CD4-positive, alpha-beta T cell treated with Interleukin-21 for 1 hour (primary cell): ENCODE measurements around the gene TEX261.

Experiments used
- DNase-seq: peaks from one replicate; pipeline ENCODE4 v3.0.0-alpha.2; 2020

TEX261 gene

DNA sequence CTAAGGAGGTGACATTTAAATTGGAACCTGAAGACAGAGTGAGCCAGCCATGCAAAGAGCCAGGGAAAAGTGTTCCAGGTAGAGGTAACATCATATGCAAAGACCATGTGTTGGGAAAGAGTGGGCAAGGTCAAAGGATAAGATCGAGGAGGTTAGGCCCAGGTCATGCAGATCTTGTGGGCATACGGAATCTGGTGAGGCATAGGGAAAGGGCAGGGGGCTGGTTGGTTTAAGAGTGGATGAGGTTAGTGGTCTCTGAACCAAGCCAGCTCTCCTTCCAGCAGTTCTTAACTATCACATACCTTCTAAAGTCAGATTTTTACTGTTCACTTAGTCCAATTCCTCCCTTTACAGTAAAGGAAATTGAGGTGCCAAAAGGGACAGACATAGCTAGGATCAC is 13.3 kb downstream of the TEX261 start:
- no peak for DNase-seq

DNA sequence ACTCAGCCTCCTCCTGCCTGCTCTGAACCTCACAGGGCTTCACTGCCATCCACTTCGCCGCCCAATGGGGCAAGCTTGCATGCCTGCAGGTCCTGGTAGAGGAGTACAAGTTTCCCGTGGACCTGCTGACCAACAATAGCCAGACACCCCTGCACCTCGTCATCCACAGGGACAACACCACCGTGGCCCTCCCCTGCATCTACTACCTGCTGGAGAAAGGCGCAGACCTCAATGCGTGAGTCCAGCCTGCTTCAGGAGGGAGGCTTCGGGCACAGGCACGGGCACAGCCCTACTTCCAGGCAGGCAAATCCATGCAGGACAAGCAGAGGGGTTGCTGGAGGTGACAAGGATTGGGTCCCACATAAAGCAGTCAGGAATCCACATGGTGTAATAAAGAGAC is 15.0 kb downstream of the TEX261 start:
- no peak for DNase-seq

DNA sequence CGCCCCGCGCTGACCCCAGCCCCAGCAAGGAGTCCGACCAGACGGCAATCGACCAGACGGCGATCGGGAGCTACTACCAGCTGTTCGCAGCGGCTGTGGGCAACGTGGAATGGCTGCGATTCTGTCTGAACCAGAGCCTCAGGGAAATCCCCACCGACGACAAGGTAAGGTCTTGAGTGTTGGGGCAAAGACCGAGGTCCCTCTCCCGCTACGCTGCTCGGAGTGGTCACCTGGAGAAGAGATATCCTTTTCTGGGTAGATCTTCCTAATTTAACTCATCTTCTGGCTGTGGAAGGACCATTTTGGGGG is 15.5 kb downstream of the TEX261 start:
- no peak for DNase-seq

DNA sequence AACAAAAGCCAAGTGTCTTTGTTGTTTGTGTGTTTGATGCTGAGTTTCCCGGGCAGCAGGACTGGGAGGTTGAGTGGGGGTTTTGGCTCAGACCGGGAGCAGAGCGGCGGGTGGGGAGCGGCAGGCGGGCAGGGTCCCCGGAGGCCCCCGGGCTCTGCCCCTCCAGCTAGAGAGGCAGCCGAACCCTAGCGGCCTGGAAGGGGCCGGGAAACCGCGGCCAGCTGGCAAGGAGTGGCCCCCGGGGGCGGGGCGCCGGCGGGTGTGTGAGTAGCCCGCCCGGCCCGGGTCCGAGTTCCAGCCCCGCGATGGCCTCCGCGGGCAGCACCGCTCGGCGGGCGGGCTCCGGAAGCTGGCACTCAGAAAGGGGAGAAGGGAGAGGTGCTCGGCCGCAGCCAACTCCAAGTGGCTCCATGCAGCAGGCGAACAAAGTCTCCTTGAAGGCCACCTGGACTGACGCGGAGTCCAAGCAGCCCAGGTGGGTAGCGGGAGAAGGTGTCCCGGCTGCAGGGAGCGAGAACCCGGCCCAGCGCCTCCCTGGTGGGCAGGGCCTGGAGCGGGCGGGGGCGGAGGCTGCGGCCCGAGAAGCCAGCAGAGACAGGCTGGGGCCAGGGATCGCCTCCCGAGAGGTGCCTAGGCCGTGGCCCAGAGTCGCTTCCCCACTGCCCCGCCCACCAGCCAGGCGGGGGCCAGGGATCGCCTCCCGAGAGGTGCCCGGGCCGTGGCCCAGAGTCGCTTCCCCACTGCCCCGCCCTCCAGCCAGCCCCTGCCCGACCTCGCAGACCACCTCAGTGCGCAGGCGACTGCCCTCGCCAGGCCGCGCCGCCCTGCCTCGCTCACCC is 16.1 kb downstream of the TEX261 start, which contains the start of gene ANKRD53:
Gene ANKRD53 (plus strand): TSS at position 290 of the 839 bp plus-strand sequence. CDS start 16 bp downstream, at position 306.
- no peak for DNase-seq

DNA sequence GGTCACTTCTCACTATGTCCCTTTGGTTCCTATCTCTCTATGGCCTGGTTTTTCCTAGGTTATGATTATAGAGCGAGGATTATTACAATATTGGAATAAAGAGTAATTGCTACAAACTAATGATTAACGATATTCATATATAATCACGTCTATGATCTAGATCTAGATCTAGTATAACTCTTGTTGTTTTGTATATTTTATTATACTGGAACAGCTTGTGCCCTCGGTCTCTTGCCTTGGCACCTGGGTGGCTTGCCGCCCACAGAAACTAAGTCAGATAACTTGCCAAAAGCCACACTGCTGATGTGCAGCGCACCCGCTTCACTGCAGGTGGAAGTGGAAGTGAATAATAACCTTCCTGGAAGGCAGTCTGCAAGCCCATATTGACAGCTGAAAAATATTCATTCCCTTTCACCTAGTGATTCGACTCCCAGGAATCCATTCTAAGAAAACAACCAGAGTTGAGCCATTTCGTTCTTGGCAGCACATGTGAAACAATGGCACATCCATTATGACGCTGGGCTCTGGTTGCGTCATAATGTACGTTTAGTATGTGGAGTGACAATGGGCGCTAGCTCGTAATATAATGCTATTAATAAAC is 17.0 kb downstream of the TEX261 start:
- DNase-seq, result peak; percentile 35

DNA sequence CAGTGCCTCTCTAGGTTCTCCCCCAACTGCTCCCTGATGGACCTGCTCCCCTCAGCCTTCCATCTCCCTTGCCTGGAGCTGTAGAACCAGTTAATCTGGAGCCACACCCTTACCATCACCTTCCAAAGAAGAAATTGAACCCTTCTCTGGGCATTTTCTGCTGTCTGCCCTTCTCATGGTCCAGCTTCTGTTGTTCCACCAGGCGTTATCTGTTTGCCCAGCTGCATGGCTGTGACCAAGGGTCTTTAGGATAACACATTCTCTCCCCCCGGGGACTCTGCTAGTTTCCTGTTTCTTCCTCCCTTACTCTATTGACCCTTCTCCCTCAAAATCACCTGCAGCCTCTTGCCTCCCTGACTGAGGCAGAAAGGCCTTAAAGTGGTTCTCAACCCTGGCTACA is 19.4 kb downstream of the TEX261 start:
- no peak for DNase-seq

DNA sequence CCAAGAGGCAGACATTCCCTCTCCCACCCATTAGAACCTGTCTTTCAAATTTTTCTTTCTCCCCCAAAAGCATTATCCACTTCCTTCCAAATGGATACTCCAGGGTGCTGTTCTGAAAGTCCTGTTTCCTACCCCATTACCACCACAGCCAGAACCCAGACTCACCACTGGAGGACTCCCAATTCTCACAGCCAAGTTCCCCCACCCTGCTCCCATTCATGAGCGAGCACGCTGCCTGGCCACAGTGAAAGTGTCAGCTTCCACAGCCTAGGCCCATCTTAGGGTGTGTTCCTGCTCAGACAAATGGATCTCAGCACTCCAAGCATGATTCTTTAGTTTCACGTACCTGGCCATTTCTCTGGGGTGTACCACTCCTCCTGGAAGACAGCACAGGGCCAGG is 20.1 kb downstream of the TEX261 start:
- no peak for DNase-seq

DNA sequence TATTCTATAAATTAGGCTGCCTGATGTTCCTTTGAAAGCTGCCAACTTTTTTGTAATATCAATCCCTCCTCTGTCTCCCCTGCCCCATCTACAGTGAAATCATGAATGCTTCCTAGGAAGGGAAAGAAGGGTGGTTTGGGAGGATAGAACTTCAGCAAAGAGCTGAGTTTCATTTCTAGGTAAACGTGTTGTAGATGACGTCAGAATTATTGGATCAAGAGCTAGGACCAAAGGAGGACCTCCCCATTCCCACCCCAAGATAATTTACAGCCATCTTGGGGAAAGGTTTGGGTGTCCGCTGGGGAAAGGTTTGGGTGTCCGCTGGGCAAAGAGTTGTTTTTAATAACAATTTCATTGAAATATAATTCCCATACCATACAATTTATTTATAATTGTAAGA is 27.5 kb downstream of the TEX261 start:
- no peak for DNase-seq

DNA sequence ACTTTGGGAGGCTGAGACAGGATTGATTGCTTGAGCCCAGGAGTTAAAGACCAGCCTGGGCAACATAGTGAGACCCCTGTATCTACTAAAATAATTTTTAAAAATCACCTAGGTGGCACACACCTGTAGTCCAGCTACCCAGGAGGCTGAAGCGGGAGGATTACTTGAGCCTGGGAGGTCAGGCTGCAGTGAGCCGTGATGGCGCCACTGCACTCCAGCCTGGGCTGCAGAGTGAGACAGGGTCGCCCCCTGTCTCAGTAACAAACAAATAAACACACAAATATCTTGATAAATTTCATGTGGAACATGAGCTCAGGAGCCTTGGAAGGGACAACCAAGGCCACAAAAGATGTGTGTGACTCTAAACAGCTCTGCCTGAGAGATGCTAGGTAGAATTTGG is 28.0 kb downstream of the TEX261 start:
- DNase-seq, result no peak

DNA sequence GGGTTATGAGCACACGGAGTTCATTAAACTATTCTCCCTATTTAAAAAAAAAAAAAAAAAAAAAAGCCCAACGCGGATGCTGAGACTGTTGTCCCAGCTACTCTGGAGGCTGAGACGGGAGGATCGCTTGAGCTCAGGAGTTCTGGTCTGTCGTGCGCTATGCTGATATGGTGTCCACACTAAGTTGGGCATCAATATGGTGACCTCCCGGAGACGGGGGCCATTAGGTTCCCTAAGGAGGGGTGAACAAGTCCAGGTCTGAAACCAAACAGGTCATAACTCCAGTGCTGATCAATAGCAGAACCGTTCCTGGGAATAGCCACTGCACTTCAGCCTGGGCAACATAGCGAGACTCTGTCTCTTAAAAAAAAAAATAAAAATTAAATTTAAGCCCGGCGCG is 29.2 kb downstream of the TEX261 start:
- no peak for DNase-seq

DNA sequence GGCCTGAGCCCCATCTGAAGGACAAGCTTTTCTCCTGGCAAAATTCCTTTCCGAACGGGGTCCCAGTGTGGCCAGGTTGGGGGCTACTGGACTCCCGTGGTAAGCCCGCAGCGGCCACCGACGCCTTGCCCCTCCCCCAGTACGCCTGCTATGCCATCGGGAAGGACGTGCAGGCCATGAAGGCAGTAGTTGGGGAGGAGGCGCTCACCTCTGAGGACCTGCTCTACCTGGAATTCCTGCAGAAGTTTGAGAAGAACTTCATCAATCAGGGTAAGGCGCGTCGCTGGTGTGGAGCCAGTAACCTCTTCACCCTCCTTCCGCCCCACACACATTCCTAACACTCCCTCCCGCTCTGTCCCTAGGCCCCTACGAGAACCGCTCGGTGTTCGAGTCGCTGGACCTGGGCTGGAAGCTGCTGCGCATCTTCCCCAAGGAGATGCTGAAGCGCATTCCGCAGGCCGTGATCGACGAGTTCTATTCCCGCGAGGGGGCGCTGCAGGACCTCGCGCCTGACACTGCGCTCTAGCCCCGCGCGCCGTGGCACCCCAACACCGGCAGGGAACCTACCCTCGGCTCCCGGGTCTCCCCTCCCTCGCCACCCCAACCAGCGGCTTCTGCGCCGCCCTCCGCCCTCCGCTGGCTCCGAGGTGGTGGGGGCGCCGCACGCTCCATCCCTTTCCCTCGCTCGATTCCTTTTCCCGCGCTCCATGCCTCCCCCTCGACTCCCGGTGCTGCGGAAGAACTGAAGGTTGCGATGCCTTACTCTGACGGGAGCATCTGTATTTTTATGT is 29.9 kb downstream of the TEX261 start:
- DNase-seq, result peak; percentile 83

DNA sequence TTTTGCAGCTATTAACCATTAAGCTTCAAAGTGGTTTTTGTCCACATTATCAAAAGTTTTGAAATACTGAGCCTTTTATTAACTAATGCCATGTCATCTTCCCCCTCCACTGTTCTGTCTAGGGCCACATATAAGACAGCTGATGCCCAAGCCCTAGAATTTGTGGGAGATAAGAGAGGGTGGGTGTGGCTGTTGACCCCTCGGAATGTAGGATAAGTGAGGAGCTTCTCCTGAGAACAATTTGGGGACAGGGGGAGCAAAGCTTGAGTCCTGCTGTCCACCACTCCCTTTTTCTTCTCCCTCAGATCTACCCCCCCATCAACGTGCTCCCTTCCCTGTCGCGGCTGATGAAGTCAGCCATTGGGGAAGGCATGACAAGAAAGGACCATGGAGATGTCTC is 30.5 kb downstream of the TEX261 start:
- DNase-seq, result no peak

DNA sequence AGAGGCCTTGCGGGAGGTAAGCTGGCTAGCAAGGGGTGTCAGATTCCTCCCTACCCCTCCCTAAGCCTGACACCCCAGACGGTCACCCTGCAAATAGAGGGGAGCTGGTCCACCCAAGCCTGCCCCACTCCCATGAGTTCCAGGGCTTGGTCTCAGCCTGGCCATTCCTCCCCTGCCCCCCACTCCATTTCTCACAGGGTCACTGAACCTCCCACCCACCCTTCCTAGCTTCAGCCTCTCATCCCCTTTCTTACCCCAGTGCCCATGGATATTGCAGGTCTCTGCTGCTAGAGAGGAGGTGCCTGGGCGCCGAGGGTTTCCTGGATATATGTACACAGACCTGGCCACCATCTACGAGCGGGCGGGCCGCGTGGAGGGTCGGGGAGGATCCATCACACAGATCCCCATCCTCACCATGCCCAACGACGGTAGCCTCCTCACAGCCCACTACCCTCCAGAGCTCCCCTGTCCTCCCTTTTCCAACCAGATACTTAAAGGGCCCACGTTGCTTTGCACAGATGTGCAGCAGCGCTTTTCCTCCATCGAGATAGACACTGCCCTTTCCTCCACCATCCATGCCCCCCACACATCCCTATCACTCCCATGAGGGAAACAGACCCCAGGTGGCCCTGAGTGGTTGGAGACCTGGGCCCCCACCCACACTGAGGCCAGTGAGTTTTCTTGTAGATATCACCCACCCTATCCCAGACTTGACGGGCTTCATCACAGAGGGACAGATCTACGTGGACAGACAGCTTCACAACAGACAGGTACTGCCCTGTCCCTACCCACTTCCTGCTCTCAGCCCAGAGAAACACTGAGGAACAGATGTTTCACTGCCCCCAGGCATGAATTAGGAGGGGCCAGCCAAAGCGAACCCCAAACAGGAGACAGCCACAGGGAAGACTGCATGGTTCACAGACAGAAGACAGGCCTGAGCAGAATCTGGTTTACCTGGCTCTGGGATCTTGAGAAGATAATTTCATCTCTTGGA is 31.5 kb downstream of the TEX261 start:
- DNase-seq, result no peak

DNA sequence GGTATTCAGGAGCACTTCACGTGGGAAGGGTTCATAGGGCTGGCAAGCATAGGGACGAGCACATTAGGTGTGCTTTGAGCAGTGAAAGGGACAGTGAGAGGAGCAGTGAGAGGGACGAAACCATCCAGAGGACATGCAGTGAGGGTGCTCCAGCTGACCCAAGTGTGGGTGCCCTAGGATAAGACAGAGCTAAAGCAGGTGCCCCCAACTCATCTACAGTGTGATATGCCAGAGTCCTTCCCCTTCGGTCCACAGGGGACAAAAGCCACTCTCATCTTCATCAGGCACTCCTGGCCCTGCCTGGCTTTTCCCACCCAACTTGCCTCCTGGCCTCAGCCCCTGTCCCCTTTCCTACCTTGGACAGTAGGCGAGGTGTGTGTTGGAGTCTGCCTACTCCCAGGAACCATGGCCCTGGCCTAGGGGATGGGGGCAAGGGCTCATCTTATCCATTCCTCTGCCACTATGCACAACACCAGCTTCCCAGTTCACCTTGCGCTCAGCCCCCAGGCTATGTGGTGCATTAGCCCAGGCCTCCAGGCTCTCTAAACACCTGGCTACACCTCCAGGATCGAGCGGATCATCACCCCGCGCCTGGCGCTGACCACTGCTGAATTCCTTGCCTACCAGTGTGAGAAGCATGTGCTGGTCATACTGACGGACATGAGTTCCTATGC is 32.3 kb downstream of the TEX261 start:
- DNase-seq, result no peak

DNA sequence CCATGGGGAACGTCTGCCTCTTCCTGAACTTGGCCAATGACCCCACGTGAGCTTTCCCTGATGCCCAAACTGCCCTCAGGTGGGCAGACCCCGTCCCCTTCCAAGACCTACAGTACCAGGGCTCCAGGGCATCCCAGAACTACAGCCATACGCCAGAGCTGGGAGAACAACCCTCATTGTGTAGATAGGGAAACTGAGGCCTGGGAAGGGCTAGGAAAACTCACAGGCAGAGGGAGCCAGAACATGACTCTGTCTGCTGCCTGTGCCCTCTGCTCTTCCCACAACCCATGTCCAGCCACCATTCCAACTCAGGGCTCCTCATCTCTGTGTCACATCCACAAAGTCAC is 33.1 kb downstream of the TEX261 start:
- no peak for DNase-seq

DNA sequence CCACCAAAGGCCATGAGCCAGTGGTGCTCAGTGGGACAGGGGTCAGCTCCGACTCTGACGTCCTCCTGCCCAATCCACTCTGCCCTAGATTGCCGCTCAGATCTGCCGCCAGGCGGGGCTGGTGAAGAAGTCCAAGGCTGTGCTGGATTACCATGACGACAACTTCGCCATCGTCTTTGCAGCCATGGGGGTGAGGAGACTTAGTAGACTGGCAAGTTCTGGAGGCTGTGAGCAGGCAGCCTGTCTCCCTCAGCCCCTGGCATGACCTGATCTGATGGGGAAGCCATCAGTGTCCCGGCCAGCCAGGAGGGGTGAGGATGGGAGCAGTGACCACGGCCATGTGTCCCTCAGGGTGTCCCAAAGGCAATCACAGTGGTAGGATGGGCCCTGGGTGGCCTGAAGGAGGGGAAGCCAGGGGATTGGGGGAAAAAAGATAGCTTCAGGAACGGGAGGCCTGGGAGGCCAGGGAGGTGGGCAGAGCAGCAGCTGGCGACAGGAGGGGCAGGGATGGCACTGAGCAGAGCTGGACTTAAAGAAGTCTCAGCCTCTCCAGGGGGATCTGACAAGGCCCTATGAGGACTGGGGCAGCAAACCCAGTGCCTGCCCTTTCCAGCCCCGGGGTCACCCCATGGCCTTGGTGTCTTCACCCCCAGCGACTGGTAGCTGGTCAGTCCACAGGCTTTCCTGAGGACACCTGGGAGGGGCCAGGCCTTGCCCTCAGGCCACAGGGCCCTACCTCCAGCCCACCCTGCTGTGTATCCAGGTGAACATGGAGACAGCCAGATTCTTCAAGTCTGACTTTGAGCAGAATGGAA is 33.6 kb downstream of the TEX261 start:
- DNase-seq, result no peak

DNA sequence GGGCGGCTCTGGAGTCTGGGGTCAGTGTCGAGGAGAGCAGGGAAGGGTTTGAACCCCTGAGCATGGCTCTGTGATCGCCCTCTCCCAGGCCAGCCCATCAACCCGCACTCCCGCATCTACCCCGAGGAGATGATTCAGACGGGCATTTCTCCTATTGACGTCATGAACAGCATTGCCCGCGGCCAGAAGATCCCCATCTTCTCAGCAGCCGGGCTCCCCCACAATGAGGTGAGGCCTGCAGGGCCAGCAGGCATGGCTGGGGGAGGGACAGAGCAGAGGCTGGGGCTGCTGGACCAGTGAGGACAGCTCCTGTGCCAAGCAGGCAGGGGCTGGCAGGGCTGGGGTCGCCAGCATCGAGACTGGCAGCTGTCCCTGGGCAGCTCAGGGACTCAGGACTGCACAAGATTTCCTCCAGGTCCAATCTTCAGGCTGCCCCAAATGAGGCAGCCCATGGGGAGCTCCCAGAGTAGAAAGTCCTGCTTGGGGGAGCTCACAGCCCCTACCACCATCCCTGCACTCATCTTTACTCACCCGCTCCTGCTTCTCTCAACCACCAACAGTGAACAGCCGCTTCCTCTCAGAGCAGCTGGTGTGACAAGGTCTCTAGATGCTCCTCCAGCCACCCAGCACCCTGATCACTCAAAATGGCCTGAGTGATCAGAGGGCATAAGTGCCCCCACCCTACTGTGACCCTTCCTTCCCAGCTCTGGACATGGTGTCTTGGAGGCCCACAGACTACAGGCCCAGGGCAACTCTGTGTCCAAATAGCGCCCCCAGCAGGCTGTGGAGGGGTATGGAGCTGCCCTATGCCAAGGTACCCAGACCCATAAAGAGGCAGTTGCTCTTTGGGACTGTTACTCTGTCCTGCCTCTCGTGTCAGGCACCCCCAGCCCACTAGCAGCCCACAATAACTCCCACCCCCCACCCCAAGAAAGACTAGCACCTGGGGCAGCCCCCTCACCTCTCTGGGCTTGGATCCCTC is 34.5 kb downstream of the TEX261 start:
- no peak for DNase-seq

DNA sequence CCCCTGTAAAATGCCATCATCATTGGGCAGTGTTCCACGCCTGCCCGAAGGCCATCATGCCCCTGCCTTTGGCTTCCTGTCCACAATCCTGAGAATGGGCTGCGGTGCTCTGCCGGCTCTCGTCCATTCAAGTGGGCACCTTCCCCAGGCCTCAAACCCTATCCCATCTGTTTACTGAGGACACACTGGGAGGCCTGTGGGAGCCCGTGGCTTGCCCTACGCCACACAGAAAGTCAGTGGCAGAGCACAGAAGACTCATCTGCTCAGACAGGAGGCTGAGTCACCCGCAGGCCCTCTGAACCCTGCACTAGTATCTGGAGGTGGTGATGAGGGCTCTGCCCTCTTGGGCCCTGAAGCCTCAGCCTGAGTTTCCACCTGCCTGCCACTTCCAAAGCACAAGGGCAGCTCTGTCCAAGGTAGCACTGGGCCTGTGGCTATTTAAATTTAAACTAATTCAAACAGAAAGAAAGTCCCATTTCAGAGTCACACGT is 35.4 kb downstream of the TEX261 start:
- DNase-seq, result no peak

DNA sequence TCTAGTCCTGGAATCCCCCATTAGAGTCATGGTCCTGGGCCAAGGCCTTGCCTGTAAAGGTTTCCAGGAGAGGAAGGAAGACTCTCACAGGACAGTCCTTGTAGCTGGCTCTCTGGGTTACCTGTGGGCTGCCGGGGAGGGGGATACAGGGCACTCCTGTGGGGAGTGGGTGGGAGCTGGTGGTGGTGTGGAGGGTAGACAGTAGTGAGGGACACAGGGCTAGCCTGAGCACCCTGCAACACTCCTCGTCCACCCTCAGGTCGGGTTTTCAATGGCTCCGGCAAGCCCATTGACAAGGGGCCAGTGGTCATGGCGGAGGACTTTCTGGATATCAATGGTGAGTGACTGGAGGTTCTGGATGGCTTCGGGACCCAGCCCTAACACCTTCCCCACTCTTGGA is 35.9 kb downstream of the TEX261 start:
- DNase-seq, result no peak

DNA sequence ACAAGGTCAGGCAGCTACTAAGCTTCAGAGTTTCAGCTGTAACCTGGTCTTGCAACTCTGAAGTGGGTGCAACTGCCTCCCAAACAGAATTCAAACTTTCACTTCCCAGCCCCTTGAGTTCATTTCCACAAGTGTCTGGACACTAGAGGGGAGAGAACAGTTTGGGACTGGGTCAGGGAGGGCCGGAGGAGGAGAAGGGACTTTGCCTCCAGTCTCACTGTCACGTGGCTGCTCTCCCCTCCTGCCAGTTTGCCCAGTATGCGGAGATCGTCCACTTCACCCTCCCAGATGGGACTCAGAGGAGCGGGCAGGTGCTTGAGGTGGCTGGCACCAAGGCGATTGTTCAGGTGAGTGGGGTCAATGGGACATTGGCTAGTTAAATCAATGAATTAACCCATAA is 36.9 kb downstream of the TEX261 start:
- no peak for DNase-seq
